ENCODE data around the gene TNPO1.

DNA sequence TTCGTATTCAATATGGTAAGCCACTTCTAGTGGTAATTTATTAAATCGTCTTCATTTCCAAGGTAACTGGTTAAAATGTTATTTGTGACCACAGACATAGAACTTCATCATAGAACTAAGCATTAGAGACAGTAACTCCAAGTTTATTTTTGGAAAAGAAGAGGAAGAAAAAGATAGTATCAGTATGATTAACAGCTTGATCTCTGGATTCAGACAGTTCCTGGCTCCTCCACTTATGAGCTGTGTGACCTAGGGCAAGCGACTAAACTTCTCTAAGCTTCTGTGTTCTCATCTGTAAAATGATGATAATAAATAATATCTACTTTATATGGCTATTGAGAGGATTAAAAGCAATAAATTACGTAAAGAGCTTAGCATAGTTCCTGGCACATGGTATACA lies 29.8 kb upstream of the TNPO1 start:
- TF ChIP-seq, protein P1, sequence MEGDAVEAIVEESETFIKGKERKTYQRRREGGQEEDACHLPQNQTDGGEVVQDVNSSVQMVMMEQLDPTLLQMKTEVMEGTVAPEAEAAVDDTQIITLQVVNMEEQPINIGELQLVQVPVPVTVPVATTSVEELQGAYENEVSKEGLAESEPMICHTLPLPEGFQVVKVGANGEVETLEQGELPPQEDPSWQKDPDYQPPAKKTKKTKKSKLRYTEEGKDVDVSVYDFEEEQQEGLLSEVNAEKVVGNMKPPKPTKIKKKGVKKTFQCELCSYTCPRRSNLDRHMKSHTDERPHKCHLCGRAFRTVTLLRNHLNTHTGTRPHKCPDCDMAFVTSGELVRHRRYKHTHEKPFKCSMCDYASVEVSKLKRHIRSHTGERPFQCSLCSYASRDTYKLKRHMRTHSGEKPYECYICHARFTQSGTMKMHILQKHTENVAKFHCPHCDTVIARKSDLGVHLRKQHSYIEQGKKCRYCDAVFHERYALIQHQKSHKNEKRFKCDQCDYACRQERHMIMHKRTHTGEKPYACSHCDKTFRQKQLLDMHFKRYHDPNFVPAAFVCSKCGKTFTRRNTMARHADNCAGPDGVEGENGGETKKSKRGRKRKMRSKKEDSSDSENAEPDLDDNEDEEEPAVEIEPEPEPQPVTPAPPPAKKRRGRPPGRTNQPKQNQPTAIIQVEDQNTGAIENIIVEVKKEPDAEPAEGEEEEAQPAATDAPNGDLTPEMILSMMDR (IDR thresholded peaks at IDR 0.05) = no peak
- TF ChIP-seq POLR2A (IDR thresholded peaks at IDR 0.05) = no peak
